C4-2B (cell line): Measurements from ENCODE around the gene UBR2.

ENCODE experiments used
- H3K27ac ChIP-seq: fragments of 450-650 bp; 2 replicates; pipeline ENCODE4 v1.5.1; 2017
- ZFX ChIP-seq: fragments of 450-650 bp; IDR thresholded peaks from 2 replicates; pipeline ENCODE4 v1.6.1; 2017
- TF ChIP-seq, protein P1 (sequence below): fragments of 450-650 bp; conservative IDR thresholded peaks from 2 replicates; pipeline ENCODE4 v1.5.1; 2017; ENCODE audit warnings: mild to moderate bottlenecking

The UBR2 gene

DNA sequence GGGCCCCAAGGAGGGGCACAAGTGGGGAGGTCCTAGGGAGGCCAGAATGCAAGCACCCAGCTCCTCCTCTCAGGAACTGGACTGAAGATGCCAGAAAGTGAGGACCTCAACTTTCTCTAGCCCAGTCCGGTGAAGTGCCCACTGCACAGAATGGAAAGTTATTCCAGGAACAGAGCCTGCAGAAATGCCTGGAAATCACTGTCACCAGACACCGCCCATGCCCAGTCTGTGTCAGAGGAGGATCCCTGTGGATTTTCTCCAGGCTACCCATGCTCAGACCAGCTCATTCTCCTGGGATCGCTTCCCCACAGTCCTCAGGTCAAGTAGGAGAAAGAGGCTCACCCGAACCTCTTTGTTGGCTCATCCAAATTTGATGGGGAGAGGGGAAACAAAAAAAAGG is 152.0 kb downstream of the UBR2 start:
- no peak overlapping the region for H3K27ac ChIP-seq
- TF ChIP-seq ZFX = no peak
- TF ChIP-seq, protein P1, sequence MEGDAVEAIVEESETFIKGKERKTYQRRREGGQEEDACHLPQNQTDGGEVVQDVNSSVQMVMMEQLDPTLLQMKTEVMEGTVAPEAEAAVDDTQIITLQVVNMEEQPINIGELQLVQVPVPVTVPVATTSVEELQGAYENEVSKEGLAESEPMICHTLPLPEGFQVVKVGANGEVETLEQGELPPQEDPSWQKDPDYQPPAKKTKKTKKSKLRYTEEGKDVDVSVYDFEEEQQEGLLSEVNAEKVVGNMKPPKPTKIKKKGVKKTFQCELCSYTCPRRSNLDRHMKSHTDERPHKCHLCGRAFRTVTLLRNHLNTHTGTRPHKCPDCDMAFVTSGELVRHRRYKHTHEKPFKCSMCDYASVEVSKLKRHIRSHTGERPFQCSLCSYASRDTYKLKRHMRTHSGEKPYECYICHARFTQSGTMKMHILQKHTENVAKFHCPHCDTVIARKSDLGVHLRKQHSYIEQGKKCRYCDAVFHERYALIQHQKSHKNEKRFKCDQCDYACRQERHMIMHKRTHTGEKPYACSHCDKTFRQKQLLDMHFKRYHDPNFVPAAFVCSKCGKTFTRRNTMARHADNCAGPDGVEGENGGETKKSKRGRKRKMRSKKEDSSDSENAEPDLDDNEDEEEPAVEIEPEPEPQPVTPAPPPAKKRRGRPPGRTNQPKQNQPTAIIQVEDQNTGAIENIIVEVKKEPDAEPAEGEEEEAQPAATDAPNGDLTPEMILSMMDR = no peak

DNA sequence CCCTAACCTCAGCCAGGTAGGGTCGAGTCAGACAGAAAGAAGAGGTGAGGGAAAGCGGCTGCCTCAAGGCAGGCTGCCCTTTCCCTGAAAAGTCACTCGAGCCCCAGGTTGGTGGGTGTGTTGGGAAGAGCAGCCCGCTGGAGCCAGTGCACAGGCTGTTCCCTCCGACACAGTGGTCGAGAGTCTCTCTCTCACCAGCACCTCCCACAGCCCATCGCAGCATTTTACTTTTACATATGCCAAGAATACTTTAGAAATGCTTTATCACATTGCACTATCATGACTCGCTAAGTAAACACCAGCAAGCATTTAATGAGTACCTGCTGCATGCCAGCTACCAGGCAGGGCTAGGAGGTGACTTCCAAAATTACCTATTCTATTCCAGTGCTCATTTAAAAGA is 156.9 kb downstream of the UBR2 start:
- H3K27ac ChIP-seq = no peak overlapping the region
- no peak for TF ChIP-seq ZFX
- TF ChIP-seq, protein P1 = no peak

DNA sequence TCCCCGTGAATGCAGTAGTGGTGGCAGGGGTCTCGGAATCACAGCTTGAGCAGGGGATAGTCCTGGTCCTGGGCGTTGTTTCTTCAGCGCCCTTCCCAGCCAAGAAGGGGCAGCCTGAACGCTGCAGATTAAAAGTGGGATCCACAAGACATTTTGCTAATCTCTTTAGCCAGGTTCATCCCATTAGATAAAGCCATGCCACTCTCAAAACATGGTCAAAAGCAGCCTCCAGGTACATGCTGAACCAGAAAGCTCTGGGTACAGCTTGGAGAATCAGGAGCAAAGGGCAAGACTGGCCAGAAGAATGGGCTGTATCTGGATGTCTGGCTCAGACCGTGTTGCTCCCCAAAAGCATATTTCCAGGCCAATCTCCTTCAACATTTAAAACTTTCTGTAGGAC is 158.7 kb downstream of the UBR2 start, which contains the start of gene PRPH2:
PRPH2 (minus strand) TSS at position 101 of the 400 bp plus-strand sequence. CDS start 263 bp downstream, outside the sequence.
- H3K27ac ChIP-seq = no peak within 1 kb of the TSS
- no peak for TF ChIP-seq ZFX
- TF ChIP-seq, protein P1 = no peak

DNA sequence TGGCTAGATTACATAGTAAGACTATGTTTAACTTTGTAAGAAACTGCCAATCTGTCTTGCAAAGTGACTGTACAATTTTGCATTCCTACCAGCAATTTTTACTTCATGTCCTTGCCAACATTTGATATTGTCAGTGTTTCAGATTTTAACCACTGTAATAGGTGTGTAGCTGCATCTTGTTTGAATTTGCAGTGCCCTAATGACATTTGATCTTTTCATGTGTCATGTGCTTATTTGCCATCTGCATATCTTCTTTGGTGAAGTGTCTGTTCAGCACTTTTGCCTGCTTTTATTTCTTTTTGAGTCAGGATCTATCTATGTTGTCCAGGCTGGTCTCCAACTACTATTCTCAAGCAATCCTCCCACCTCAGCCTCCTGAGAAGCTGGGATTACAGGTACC is 161.0 kb downstream of the UBR2 start:
- TF ChIP-seq, protein P1 = no peak
- no peak for TF ChIP-seq ZFX
- H3K27ac ChIP-seq = no peak overlapping the region

DNA sequence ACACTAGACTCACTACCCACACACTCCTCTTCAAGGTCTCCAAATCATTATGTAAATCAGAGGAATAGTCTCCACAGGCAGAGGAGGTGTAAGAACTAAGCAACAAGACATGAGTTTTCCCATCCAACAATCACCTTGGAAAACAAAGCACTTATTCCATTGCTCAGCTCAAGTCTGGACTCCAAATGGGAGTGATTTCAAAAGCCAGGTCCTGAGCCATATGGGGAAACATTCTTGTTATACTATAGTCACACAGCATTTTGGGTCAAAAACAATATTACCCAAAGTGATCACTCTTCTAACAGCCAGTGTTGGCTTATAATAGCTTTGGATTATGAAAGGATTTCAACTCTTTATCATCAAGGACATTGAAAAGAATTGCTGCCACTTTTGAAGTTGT is 162.2 kb downstream of the UBR2 start:
- H3K27ac ChIP-seq = no peak overlapping the region
- no peak for TF ChIP-seq ZFX
- TF ChIP-seq, protein P1 = no peak

DNA sequence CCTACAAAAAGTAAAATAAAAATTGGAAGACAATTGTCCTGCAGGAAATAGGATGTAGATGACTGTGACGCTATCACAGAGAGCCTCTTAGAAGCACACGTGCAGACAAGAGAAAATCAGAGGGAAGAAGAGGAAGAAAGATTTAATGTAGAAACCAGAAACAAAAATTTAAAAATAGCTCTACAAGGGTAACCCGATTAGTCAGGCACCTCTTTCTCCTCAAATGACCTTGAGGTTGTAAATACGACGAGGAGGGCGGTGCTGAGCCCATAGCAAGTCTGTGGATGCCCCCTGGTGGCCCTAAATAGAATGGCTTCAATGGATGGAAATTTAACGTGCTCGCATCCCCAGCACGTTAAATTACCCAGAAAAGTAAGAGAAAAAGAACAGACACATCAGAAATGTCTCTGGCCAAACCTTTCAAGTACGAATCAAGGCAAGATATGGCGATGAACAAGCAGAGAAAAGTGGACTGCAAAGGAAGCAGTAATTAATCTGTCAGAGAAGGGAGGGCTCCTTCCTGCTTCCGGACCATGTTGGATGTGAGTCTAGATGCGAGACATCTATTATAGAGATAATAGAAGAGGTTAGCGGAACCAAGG is 162.8 kb downstream of the UBR2 start:
- TF ChIP-seq ZFX = no peak
- TF ChIP-seq, protein P1 = peak; percentile 94
- H3K27ac ChIP-seq = no peak overlapping the region

DNA sequence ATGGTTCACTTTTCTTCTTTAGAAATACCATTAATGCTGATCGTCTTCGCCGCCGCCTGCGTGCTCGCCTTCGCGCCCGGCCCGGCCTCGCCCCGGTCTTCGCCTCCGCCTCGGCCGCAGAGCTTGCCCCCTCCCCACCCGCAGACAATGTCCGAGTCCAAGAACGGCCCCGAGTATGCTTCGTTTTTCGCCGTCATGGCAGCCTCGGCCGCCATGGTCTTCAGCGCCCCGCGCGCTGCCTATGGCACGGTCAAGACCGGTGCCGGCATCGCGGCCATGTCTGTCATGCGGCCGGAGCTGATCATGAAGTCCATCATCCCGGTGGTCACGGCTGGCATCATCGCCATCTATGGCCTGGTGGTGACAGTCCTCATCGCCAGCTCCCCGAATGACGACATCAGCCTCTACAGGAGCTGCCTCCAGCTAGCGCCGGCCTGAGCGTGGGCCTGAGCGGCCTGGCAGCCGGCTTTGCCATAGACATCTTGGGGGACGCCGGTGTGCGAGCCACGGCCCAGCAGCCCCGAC is 163.3 kb downstream of the UBR2 start:
- H3K27ac ChIP-seq = no peak overlapping the region
- no peak for TF ChIP-seq ZFX
- TF ChIP-seq, protein P1 = no peak
